Keratinocyte (primary cell): ENCODE measurements around the gene TPST2.

Source experiments
- CTCF ChIP-seq, 3 experiments: IDR thresholded peaks in 1 of 3; conservative IDR thresholded peaks in 1 of 3; optimal IDR thresholded peaks in 1 of 3; 2 replicates in 2 of 3; 3 replicates in 1 of 3; pipeline versions ENCODE3 to v1.5.1; 2011; ENCODE audit warnings: low read length in 3 of 3, mild to moderate bottlenecking in 3 of 3, moderate library complexity in 2 of 3, control low read depth in 1 of 3, inconsistent platforms in 1 of 3; ENCODE audit not compliant: insufficient read depth in 2 of 3; ENCODE audit errors: extremely low read depth in 1 of 3
- EZH2 ChIP-seq: IDR thresholded peaks from one replicate; pipeline ENCODE4 v1.6.1; 2012; ENCODE audit warnings: inconsistent platforms, mild to moderate bottlenecking, low read length, moderate library complexity

- no peak for TF ChIP-seq EZH2
- TF ChIP-seq CTCF (optimal IDR thresholded peaks at IDR 0.05 in 1 of 3, IDR thresholded peaks at IDR 0.05 in 1 of 3, conservative IDR thresholded peaks at IDR 0.05 in 1 of 3; ENCODE audit: extremely low read depth in 1 of 3, insufficient read depth in 2 of 3, low read length in 3 of 3), result no peak
Observed at GRCh38 chr22:26536762-26537134, 53.2 kb downstream of the TPST2 start.
